GDM1 (cell line): ENCODE measurements around the gene TMEM50A.
"Not testable (repeated sequence)": the region's sequence is repeated elsewhere in the genome, so short reads cannot be mapped to it uniquely, and the experiment has no call there.

Experiments
- DNase-seq: peaks from one replicate; lab custom pipeline; 2025; lab: John Stamatoyannopoulos, UW

Gene TMEM50A

DNA sequence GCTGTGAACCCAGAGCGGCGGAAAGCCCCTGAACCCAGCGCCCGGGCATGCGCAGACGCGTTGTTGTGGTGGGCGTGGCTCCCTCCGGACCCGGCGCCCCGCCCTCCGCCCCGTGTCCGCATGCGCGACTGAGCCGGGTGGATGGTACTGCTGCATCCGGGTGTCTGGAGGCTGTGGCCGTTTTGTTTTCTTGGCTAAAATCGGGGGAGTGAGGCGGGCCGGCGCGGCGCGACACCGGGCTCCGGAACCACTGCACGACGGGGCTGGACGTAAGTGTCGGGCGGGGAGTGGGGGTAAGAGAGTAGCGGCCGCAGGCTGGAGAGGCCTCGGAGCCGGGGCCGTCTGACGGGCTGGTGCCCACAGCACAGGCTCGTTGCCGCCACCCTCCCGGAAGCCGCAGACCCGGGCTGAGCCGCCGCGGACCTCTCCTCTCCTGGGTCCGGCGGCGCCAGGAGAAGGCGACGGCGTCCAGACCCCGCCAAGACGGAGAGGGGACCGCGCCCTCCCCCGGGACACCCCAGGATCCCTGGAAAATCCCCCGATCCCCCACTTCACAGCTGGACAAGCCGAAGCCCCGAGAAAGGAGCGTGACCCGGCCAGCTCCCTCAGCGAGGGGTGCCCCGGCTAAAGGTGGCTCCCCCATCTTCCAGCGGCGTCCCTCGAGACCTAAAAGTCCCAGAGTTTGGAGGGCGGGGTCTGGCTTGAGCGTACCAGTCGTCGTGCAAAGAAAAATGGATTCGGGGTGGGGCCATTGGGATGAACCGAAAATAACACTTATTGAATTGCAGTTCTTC, at the start of gene TMEM50A:
Gene TMEM50A, plus strand, starts transcription at position 147 of the 794 bp plus-strand sequence. CDS start 2,153 bp downstream, outside the sequence.
- peak; percentile 77 for DNase-seq

DNA sequence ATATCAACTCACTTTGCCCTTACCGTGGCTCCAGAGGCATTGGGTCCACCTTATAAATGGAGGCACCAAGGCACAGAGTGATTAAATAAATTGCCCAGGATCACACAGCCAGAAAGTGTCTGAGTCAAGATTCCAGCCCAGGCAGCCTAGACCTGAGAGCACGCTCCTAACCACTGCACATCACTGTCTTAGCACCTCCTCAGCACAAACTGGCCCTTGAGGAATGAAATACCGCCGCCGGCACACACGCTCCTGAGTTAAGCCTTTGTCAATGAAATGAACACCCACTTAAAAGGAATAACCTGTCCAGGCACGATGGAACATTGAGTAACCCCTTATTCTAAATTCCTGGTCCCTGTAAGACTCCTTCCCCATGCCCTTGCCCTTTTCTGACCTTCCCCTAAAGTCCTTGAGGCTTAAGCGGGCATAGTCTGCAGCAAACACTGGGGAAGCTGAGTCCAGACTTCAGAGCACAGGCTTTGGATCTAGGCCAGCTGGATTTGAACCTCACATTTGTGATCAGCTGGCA, 49.5 kb upstream of the TMEM50A start:
- DNase-seq, result not testable (repeated sequence)

DNA sequence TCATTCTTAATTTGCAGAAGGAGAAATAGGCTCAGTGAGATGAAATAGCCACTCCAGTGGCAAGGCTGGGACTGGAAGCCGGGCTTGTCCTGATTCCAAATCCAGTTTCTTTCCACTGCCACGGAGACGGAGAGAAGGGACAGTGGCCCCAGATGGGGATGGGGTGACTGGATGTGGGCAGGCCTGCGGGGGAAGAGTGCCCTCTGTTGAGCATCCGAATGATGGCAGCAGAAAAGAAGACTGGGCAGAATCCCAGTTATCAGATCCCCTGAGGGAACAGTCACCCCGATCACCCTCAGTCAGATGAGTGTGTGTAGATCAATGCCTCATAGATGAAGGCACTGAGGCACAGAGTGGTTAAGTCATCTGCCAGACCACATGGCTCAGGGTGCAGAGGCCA, 48.1 kb upstream of the TMEM50A start:
- DNase-seq, result not testable (repeated sequence)

DNA sequence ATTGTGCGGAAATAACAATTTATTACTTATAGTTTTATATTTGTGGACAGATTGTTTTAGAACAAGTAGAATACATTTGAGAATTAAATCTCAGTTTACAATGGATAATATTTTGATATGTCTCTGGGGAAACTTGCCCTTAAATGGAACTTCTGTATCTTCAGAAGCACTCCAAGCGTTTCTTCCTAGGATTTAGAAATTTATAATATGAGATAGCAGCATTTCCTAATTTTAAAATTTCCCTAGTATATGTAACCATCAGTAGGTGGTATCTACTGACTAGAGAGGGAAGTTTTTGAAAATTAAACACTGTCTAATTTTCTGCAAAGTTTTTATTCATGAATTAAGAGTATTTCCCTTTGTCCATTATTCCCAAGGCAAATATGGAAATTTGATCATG, 44.7 kb upstream of the TMEM50A start:
- not testable (repeated sequence) for DNase-seq

DNA sequence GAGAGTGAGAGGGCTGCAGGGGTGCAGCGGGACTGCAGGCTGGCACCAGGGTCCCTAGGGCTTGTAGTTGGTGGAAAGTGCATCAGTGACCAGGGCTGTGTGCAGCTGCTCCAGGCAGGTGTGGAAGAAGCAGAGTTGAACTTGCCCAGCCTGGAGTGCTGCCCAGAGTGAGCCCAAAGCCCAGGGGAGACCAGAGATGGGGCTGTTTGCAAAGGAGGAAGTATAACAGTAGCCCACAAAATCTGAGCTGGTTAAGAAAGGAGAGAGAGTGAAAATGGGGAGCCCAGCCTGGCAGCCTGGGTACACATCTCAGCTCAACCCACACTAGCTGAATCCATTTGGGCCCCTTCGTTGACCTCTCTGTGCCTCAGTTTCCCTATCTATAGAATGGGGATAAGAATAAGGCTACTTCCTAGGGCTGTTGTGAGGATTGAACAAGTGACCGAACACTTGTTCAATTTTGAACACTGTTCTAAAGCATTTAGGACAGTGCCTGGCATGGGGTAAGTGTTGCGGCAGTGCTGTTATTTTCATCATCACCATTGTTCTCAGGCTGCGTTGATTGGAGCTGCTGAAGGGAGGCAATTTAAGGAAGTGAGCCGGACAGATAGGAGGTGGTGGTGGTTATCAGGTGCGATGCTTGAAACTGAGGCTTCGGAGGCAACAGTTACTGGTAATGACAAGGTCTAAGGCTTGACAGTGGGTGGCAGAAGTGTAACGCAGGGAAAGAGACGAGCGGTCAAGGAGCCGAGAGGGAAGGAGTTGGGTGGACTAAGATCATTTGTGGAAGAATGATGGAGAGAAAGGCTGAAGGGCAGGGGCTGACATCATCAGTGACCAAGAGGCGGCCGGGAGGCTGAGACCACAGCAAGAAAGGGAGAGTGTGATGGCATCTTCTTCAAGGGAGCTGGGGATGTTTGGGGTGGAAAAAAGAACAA, 43.0 kb upstream of the TMEM50A start:
- DNase-seq, result not testable (repeated sequence)

DNA sequence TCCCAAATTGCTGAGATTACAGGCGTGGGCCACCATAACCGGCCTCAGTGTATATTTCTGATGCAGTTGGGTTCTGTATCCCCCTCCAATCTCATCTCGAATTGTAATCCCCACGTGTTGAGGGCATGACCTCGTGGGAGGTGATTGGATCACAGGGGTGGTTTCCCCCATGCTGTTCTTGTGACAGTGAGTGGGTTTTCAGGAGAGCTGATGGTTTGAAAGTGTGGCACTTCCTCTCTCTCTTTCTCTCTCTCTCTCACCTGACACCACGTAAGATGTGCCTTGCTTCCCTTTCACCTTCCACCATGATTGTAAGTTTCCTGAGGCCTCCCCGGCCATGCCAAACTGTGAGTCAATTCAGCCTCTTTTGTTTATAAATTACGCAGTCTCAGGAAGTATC, 41.6 kb upstream of the TMEM50A start:
- DNase-seq, result not testable (repeated sequence)

DNA sequence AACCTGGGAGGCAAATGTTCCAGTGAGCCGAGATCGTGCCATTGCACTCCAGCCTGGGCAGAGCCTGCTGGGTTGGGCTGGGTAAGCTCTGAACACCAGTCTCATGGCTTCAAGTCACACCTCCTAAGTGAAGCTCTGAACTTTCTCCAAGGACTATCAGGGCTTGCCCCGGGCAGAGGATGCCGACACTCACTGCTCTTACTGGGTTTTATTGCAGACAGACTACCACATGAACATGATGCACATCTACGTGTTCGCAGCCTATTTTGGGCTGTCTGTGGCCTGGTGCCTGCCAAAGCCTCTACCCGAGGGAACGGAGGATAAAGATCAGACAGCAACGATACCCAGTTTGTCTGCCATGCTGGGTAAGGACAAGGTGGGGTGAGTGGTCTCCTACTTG, 37.4 kb upstream of the TMEM50A start:
- DNase-seq, result not testable (repeated sequence)

DNA sequence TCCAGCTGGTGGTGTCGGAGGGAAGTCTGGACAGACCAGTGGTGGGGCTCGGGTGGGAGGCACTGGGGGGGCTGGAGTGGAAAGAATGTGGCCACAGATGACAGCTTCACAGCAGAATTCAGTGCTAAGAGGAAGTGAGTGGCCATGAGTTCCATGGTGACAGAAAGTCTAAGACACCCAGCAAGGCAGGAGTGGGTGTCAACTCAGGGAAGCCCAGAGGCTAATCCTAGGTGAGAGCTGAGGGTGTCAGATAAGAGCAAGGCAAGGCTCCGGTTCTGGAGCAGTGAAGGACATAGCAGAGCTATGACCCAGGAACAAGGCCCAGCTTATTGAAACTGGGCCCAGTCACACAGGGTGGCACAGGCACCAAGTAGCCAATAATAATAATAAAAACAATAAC, 35.8 kb upstream of the TMEM50A start:
- not testable (repeated sequence) for DNase-seq

DNA sequence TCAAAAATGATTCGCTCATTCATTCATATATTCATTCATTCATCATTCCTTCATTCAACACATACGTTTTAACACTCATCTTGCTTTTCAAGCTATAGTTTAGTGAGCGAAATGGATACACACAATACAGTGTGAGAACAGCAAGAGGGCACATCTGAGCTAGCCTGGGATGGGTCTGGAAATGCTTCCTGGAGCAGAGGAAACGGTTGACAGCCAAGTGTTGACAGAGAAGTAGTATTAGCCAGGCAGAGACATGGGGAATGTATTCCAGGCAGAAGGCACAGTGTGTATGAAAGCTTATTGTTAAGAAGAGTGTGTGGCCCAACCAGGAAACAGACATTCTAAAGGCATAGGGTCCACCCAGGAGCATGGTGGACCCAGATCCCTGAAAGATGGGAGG, 33.2 kb upstream of the TMEM50A start:
- not testable (repeated sequence) for DNase-seq

DNA sequence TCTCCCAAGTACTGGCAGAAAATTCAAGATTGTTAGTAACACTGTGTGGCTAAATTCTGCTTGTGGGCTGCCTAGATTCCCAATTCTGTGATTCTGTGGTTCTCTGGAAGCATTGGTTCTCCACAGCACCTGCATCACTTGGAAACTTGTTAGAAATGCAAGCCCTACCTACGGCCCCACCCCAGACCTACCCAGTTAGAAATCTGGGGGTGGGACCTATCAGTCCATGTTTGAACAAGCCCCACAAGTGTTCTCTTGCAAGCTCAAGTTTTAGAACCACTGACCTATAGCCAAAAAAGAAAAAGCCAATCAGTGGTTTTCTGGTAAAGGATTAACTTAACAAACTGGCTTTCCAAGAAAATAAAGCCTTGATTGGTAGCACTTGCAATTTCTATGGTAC, 30.0 kb upstream of the TMEM50A start:
- DNase-seq, result not testable (repeated sequence)

DNA sequence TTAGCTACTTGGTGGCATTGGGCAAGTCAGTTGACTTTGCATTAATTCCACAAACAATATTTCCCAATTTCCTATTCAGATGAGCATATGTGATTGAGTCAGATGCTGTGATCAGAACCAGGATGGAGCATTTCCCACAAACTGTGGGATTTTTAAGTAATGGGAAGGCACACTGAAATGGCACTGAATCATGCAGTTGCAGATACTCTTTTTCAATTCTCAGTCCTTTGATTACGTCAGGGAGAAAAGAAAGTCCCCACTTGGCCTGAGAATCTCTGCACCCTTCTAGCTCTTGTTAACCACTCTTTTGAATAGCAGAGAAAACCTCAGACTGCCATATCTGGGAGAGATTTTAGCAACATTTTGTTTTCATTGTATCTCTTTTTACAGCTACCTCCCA, 29.0 kb upstream of the TMEM50A start:
- not testable (repeated sequence) for DNase-seq

DNA sequence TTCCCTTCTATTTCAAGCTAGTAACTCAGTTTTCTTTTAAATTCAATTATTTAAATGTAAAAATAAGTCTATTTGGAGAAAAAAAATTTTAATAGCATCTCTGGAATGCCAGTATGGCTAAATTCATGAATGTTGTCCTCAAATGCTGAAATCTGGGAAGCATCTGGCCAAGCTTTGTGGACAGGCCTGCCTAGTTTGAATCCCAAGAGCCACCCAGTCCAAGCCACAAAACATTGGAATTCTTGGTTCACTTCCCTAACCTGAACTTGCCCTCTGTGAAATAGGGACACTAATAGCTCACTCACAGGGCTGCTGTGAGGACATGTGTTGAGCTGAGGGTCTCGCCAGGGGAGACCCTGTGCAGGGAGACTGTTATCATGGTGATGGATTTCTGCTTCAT, 28.6 kb upstream of the TMEM50A start:
- DNase-seq, result not testable (repeated sequence)

DNA sequence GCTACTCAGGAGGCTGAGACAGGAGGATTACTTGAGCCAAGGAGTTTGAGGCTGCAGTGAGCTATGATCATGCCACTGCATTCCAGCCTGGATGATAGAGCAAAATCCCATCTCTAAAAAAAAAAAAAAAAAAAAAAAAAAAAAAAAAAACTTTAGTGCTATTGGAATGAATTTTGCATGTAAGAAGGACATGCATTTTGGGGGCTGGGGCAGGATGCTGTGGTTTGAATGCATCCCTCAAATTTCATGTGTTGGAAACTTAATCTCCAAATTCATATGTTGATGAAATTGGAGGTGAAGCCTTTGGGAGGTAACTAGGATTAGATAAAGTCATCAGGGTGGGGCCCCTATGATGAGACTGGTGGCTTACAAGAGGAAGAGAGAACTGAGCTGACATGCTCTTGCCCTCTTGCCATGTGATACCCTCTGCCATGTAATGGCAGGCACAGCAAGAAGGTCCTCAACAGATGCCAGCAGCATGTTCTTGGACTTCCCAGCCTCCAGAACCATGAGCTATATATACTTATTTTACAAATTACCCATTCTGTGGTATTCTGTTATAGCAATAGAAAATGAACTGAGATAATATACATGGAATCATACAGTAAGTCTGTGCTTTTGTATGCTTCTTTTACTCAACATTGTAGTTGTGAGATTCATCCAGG, 25.2 kb upstream of the TMEM50A start:
- DNase-seq, result not testable (repeated sequence)

DNA sequence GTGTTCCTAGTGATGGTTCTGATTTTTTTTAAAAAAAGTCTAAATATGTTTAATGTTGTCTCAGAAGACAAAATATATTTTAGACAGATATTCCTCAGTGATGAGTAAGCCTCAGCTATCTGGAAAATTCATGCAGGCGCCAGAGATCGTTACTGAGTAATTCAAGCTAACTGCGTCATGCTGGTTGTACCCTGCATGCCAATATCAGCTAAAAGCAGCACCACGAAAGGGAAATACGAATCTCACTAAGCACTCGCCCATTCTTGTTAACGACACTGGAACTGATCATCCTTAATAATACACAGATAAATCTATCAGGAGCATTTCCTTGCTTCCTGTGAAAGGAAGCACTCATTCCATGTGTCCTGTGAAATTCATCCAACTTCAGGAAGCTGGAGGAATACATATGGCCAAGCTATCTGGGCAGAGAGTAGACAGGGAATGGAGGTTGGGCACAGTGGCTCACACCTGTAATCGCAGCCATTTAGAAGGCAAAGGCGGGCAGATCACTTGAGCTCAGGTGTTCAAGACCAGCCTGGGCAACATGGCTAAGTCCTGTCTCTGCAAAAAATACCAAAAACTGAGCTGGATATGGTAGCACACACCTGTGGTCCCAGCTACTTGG, 17.7 kb upstream of the TMEM50A start:
- not testable (repeated sequence) for DNase-seq

DNA sequence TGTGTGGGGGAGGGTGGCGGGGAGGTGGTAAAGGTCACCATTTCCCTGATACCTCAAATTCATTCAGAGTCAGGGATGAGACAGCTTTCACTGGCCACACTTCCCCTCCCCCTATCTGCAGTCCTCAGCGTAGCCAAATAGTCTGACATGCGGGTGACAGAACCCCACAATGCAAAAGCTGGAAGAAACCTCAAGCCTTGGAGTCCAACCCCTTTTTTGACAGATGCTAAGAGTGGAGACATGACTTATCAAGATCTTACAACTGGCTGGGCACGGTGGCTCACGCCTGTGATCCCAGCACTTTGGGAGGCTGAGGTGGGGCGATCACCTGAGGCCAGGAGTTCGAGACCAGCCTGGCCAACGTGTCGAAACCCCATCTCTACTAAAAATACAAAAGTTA, 16.0 kb upstream of the TMEM50A start:
- DNase-seq, result not testable (repeated sequence)

DNA sequence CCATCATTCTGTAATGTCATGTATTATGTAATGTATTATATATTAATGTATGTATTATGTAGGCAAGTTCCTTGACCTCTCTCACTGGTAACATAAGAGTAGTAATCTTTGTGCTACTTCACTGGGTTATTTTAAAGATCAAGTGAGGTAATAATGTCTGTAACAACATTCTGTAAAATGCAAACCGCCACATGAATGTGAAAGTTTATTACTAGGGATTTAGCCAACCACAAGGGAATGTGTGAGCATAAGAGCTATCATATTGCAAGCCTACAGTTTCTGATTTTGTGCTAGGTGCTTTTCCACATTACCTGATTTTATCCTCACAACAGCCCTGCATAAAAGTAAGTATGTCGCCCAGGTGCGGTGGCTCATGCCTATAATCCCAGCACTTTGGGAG, 13.7 kb upstream of the TMEM50A start:
- not testable (repeated sequence) for DNase-seq

DNA sequence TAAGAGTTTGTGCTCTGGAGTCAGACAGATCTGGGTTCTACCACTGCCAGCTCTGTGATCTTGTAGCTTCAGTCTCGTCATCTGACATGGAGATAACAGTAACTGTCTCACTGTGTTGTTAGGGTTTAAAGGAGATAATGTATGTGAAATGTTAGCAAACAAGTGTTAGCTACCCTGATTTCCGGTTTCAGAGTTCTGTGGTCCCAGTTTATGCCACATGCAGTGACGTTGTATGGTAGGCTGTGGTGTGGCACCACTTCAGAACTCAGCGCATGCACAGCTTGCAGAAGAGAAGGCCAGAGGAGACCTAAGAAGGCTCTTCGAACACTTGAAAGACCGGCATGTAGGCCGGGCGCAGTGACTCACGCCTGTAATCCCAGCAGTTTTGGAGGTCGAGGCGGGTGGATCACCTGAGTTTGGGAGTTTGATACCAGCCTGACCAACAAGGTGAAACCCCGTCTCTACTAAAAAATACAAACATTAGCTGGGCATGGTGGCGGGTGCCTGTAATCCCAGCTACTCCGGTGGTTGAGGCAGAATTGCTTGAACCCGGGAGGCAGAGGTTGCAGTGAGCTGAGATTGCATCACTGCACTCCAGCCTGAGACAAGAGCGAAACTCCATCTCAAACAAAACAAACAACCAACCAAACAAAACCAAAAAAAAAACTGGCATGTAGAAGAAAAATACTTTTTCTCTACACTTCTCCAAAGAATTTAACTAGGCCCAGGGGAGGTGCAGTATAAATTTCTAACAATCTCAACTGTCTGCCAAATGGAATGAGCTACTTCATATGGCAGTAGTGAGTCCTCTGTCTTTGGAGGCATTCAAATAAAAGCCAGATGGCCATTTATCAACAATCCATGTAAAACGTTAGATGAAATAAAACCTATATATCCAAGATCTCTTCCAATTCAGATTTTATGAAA, 10.0 kb upstream of the TMEM50A start:
- not testable (repeated sequence) for DNase-seq

DNA sequence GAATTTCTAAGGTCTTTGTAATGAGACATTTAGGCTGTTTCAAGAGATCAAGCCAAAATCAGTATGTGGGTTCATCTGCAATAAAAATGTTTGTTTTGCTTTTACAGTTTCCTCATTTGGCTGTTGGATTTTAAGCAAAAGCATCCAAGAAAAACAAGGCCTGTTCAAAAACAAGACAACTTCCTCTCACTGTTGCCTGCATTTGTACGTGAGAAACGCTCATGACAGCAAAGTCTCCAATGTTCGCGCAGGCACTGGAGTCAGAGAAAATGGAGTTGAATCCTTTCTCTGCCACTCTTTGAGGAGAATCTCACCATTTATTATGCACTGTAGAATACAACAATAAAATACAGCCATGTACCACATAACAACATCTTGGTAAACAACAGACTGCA, 9.3 kb upstream of the TMEM50A start:
- DNase-seq, result not testable (repeated sequence)

DNA sequence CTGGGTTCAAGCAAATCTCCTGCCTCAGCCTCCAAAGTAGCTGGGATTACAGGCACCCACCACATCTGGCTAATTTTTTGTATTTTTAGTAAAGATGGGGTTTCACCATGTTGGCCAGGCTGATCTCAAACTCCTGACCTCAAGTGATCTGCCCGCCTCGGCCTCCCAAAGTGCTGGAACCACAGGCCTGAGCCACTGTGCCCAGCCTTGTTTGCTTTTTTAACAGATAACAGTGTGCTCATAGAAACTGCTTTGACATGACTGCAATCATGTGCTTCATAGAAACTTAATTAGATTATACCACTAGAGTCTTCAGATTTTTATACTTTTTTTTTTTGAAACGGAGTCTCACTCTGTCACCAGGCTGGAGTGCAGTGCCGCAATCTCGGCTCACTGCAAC, 8.8 kb upstream of the TMEM50A start:
- DNase-seq, result not testable (repeated sequence)

DNA sequence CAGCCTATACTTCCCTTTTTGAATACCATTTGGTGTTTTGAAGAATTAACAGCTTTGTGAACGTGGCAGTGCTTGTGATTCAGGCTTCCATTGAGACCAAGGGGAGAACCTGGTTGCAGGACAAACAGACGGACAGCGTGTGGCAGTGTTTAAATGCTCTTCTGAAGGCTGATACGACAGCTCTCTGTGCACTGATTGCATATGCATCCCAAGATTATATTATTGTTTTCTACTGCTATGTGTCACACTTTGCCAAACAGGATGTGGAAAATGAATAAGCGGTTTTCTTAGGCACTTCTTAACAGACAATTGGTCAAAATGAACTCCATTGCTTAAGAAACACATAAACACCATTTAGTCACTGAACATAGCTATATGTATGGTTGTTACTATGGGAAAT, 8.2 kb upstream of the TMEM50A start:
- DNase-seq, result not testable (repeated sequence)
